ENCODE results near the gene MASP1.
A peak's percentile ranks its signal among the peaks of the same experiment; 100 is the strongest.

Gene MASP1, protein sequence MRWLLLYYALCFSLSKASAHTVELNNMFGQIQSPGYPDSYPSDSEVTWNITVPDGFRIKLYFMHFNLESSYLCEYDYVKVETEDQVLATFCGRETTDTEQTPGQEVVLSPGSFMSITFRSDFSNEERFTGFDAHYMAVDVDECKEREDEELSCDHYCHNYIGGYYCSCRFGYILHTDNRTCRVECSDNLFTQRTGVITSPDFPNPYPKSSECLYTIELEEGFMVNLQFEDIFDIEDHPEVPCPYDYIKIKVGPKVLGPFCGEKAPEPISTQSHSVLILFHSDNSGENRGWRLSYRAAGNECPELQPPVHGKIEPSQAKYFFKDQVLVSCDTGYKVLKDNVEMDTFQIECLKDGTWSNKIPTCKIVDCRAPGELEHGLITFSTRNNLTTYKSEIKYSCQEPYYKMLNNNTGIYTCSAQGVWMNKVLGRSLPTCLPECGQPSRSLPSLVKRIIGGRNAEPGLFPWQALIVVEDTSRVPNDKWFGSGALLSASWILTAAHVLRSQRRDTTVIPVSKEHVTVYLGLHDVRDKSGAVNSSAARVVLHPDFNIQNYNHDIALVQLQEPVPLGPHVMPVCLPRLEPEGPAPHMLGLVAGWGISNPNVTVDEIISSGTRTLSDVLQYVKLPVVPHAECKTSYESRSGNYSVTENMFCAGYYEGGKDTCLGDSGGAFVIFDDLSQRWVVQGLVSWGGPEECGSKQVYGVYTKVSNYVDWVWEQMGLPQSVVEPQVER

DNA sequence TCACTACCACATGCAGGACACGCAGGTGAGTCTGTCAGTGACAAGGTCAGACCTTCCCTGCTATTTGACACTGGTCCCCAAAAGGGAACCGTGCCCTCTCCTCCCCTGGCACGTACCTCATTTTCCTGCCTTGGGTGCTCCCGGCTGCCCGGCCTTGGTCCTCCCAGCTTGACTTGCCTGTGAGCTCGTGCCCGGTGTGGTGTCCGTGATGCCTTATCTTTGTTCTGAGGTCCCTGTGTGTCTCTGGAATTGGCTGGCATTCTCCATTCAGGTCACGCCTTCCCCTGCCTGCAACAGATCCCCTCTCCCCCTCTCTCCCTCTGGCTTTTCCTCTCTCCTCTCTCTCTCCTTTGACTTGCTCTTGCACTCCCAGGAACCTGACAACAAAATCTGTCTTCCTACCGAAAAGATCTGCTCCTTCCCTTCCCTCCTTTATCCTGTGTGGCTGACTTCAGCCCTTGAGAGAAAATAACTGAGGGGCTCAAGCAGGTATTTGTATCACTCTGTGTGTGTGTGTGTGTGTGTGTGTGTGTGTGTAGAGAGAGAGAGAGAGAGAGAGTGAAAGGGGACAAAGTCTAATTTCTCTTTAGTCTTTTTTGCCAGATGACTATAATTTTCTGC, at the start of gene MASP1:
MASP1 (minus strand) TSS at position 226 of the 621 bp plus-strand sequence; CDS start at position 121, 105 bp downstream.
- no peak for DNase-seq (ENCODE audit: low spot score)

DNA sequence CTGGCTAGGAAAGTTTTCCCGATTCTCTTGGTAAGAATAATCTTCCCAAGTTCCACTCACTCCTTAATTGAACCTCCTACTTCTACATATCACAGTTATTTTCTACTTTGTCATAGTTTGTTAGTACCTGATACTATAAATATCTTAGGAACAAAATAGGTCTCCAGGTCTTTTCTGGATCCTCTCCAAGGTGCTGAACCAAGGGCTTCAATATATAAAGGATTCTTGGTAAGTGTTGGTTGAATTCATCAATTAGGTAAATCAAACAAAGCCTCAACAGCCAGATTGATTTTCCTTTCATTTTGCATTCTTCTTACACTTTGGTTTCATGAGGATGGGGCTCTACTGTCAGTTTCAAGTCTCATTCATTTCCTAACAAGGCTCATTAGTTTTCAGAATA, 49.0 kb upstream of the MASP1 start:
- no peak for DNase-seq (ENCODE audit: low spot score)

DNA sequence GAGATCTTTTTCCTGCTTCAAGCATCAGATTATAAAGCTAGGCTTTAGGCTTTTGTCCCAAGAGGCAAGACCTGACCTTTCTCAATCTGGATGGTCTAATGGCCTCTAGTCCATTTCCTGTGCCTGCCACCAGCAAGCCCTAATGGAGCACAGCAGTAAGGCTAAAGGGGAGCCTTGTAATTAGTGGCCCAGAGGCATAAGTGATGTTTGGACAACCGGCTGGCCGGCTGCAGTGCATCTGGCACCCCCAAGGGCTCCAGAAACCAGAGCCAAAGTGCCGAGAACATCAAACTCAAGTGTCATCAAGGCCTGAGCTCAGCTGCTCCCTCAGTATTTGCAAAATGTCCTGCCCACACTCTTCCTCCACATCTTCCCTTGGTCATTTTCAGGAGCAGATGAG, 44.8 kb upstream of the MASP1 start:
- no peak for DNase-seq (ENCODE audit: low spot score)

DNA sequence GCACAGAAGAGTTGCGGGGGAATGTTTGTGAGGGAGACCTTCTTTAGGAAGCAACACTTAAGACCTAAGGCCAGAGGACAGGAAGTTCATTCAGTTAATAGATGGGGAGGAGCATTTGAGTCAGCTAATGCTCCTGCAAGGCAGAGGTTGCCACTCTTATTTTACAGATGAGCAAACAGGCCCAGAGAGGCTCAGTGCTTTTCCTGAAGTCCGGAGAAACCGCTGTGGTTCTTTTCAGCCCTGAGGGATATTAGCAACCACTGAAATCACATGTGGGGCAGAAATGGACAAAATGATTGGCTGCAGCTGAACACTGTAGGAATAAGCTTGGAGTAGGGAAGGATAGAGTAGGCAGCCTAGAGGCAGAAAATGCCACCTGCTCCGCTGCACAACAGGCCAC, 43.4 kb upstream of the MASP1 start:
- no peak for DNase-seq (ENCODE audit: low spot score)

DNA sequence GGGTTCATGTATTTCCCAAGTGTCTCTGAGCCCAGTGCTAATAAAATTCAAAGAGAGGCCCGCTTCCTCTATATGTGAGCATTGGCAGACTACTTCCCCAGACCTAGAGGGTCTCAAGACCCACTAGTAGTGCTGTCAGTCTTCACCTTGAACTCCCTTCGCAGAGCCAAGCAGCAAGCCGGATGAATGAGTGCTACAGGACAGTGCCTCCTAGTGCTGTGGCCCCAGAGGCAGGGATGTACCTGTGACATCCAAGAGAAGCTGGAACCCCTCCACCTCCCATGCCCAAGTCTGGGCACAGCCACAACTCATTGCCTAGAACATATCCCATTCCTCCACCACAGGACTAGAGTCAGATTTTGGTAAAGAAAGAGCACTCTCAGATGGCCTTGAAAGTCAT, 37.2 kb upstream of the MASP1 start:
- DNase-seq (ENCODE audit: low spot score), result no peak

DNA sequence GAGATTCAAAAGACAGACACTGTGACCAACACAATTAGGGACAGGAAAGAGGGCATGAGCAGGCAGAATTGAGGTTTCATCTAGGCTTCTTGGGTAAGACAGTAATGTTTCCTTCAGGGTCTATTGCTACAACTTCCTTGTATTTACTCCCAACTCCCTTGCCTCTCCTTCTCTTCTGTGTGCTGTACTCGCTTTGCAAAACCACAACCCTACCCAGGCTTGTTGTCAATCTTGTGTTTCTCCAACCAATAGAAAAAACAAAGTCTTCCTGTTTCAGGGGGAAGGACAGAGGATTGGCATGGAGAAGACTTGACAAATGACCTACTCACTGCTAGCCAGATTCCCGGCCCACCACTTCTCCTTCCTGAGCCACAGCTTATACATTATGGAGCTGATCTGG, 36.3 kb upstream of the MASP1 start:
- no peak for DNase-seq (ENCODE audit: low spot score)

DNA sequence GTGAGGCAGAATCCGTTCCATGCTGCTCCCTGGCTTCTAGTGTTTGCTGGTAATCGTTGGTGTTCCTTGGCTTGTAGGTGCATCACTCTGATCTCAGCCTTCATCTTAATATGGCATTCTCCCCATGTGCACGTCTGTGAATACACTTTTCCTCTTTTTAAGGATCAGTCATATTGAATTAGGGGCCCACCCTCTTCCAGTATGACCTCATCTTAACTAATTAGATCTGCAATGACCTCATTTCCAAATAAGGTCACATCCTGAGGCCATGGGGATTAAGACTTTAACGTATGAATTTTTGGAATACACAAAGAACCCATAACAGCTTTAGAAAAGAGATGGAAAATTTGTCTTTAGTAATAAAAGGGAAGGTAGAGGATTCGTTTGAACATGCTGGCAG, 34.1 kb upstream of the MASP1 start:
- DNase-seq (ENCODE audit: low spot score), result no peak

DNA sequence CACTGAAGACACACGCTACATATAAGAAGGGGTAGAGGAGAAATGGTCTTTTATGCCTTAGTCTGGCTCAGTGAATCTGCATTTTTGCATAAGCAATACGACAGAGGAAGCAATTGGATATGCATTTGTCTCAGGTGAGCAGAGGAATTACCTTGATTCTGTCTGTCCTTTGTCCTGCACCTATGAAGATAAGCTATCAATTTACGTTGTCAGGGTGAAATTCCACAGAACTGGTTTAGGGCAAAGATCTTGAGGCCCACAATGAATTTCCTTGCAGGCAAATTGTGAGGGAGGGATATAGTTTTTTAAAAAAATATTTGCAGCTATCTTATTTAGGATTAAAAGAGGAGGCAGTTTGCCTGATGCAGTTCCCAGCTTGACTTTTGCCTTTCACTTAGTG, 31.6 kb upstream of the MASP1 start:
- no peak for DNase-seq (ENCODE audit: low spot score)

DNA sequence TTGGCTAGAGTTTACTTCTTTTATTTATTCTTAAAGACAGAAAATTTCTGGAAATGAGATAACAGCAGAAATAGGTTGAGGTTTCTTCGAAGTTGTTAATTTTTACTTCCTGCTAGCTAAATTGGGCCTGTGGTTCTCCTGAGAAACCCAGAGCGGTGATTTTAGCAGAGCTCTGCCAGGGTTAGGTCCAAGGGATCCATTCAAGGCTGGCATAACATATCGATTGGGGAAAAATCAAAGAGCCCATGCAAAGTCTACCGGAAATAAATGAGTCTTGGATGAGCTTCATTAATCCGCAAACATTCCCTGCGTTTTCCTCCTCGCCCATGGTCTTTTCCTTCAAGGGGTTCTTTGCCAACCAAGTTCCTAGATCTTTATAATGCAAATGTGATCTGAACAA, 30.8 kb upstream of the MASP1 start:
- no peak for DNase-seq (ENCODE audit: low spot score)

DNA sequence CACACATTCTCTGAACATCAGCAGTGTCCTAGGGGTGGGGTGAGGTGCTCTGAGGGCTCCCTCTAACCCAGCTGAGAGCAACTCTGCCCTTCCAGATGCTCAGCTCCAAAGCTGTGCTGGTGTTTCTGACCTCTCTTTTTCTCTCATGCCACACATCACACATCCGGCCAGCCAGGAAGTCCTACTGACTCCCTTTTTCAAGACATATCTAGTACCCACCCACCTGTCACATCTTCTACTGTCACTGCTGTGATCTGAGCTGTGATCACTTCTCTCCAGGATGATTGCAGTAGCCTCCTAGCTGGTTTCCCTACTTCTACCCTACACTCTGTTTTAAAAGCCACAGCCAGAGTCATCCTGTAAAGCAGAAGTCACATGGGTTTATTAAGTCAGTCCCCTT, 30.2 kb upstream of the MASP1 start:
- DNase-seq (ENCODE audit: low spot score), result no peak

DNA sequence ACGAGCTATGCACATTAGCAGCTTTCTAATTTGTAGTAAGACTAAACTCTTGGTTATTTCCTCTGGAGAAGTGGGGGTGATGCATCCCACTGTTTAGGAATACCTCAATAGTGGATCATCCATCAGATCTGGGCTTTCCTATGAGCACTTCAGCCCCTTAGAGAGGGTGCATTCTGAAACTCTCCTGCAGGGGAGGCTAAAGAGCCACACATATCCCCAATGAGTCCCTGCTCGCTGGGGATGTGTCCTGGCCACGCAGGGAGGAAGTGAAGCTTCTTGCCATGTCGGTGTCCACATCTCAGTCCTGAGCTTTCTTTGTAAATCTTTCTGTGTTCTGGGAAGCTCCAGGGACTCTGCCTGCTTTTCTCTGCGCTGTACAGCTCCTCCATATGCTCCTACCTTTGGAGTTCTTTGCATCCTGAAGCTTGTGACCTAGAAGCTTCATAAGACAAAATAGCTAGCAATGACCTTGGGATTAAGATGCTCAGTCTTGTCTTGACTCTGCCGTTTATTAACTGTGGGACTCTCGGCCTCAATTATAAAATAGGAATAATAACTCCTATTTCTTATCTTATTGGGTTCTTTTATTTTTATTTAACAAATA, 28.3 kb upstream of the MASP1 start:
- peak; percentile 81 for DNase-seq (ENCODE audit: low spot score)

DNA sequence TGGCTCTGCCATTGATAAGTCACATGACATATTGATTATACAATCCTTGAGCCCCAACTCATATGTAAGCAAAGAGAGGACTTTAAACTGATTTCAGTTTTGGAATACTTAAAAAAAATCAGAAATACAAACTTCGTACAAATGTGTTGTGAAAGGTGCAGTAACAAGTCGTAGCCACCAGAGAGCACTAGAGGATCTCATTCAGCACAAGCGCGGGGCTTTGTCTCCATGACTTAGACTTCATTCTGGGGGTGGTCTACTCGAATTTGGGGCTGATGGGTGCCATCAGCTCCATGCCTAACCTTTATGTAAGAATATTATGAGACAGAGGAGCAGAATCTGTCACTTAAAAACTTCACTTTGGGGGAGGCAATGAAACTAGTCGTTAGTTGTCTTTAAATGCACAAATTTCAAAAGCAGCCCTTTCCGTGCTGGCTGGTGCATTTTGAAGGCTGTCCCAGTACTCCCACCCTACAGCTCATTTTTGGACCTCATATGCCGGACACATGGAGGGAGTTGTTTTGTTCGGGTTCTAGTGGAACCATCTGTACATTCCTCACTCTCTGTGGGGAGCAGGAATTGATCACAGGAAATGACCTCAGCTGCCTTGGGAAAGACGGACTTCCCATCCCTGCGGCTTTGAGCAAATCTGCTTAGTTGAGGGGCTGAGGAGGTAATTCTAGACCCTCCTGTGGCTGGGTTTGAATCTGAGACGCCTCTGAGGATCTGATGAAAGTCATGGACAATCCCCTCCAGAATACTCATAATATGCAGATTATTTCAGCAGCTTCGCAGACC, 27.5 kb upstream of the MASP1 start:
- DNase-seq (ENCODE audit: low spot score), result peak; percentile 43

DNA sequence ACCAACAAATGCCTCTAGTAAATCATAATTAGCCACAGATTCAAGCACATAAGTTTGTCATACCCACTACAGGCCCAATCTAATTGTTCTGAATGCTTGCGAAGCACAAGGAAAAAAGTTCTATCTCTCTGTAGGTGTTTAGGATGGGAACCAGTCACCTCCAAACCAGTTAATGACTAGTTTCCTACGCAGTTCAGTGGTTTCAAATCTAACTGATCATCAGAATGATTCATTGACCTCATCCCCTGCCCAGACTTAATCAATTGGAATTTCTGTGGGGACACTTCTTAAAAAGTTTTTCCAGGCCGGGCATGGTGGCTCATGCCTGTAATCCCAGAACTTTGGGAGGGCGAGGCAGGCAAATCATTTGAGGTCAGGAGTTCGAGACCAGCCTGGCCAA, 24.3 kb upstream of the MASP1 start:
- DNase-seq (ENCODE audit: low spot score), result no peak

DNA sequence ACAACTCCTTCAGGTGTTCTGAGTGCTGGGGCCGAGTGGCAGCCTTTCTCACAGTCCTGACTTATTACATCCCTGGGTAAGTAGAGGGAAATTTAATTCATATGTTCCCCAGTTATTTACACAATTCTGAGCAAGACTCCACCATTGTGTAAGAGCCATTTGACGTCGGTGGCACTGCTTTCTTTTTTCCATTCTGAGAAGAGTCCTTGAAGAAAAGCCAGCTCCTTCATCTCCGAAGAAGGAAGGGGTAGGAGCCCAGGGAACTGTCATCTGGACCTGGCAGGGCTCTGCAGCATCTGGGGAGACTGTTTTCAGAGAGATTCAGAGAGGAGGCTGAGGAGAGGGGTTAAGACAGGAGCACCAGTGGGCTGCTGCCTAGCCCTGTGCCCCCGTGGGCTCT, 22.6 kb upstream of the MASP1 start:
- DNase-seq (ENCODE audit: low spot score), result no peak

DNA sequence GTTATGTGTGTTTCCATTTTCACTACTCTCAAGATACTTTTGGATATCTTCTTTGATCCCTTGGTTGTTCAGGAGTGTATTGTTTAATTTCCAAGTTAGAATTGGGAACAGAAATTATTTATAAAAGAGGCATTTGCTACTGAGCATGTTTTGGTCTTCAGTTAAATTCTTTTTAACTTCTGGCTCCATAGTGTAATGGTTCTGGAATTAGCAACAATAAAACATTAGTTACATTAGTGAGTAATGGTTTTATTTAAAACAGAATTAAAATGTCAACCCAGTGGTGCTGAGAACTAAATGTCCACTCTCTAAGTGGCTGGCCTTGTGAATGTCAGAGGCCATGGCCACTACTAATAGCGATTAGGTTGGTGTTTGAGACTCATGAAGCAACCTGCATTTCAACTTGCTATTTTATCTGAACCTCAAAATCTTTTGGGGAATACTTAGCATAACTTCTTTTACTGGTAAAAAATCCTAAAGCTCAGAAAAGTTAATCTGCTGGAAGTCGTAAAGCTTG, 19.5 kb upstream of the MASP1 start:
- no peak for DNase-seq (ENCODE audit: low spot score)

DNA sequence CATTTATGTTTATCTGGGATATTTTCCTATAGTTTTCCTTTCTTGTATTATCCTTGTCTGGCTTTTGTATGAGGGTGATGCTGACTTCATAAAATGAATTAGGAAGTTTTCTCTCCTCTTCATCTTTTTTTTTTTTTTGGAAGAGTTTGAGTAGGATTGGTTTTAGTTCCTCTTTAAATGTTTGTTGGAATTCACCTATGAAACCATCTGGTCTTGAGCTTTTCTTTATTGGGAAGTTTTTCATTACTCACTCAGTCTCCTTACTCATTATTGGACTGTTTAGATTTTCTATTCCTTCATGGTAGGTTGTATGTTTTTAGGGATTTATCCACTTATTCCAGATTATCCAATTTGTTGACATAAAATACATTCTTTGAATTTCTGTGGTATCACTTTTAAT, 18.7 kb upstream of the MASP1 start:
- DNase-seq (ENCODE audit: low spot score), result no peak

DNA sequence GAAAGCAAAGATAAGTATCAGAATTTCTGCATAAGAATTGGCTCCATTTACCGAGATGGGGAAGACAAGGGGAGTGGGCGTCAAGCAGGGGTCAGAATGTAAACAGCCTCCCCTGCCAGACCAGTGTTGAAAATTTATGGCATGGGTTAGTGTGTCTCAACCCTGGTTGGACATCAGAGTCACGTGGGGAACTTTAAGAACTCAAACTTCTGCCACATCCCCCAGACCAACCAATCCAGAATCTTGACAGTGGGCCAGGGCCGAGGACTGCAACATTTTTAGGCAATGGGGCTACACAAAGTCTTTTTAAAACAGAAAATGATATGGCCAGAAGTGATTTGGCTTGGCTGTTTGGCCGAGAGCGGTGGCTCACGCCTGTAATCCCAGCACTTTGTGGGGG, 14.3 kb upstream of the MASP1 start:
- no peak for DNase-seq (ENCODE audit: low spot score)

DNA sequence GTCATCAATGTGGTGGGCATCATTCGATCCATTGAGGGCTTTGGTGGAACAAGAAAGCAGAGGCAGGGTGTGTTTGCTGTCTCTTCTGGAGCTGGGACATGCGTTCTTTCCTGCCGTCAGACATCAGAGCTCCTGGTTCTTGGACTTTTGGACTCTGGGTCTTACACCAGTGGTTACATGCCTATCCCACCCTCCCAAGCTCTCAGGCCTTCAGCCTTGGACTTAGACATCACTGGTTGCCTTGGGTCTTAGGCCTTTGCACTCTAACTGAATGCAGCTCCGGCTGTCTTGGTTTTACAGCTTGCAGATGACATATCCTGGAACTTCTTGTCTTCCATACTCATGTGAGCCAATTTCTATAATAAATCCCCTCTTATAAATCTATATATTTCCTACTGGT, 8.1 kb upstream of the MASP1 start:
- no peak for DNase-seq (ENCODE audit: low spot score)

DNA sequence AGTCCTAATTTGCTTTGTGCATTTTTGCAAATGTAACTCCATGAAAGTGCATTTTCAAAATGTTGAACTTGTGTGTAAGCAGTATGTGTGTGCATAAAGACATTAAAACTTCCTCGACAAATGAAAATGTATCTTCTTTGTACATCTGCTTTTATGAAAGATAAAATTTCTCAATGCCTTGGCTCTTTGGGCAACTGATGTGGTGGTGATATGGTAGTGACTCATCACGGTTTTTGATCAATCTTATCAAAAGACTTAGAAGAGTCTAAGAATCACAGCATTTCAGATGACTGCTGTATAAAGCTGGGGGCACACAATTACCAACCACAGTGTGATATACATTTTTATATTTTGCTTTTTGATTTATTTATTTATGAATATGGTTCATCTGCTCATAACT, 5.4 kb upstream of the MASP1 start:
- DNase-seq (ENCODE audit: low spot score), result no peak

DNA sequence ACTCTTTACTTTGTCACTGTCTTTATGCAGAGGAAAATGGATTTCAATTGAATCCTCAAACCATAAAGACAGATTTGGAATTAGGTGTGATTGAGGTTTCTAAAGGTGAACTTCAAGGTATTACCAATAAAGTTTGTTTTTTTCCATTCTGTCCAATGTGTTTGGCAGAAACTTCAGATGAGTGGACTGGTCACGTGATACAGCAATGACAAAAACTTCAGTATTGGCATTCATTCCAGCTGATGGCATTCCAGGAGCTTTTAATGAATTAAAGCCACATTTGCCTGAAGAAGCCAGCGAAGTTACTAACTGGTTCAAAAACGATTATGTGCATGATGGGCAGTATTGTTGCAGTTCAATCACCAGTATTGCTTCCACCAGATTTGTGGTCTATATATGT, 4.5 kb upstream of the MASP1 start:
- DNase-seq (ENCODE audit: low spot score), result no peak

DNA sequence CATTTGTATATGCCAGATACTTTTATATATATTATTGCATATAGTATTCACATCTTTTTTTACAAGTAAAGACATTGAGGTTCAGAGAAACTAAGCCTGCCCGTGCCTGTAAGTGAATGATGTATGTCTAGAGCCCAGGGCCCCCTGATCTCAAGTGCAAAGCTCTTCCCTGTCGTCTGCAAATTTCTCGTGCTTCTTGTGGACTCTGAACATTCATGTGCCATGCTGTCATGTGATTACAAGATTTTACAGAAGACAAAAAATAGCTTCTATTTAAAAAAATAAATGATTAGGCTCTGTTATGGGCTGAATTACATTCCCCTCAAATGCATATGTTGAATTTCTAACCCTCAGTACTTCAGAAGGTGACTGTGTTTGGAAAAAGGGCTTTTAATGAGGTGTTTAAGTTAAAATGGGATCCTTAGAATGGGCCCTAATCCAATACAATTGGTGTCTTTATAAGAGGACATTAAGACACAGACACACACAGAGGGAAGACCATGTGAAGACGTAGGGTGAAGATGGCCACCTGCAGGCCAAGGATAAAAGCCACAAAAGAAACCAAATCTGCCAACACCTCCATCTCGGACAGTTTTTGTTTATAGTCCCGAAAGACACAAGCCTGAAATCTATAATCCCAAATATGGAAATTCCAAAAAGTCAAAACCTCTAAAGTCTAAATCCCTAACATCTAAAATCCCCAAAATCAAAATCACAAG, 3.9 kb upstream of the MASP1 start:
- DNase-seq (ENCODE audit: low spot score), result no peak
